ENCODE measurements around the gene NEURL1. TPM values are rescaled to one million over a fixed set of nuclear protein-coding genes. Genes with fewer than 3 reads are reported as not detected.

Gene NEURL1
- total RNA-seq, 1 donor: 6.7 TPM

DNA sequence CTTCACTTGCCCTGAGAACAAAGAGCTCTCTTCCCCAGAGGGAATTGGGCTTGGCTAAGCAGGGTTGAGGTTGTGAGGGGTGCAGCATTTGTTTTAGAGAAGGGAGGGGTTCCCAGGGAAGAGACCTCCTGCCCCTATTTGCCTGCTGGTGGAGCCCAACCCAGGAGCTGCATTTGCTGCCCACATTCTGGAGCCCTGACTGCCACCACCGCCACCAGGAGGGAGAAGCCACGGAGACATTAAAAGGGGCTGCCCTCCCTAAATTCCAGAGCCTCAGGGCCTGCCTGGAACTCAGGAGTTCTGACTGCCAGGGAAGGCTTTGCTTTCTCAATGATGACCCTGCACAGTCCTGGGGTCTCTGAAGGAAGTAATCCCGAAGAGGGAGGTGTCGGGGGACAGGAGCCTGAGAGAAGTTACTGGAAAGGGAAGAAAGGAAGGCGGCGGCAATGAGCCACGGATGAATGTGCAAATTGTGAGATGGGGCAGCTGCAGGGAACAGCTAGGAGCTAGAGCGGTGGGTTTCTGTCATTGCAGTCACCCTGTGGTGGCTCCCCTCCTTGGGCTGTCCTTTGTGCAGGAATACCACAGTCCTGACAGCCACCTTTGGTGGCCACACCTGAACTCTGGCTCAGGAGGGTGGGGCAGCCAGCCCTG, 51.3 kb downstream of the NEURL1 start:
- no peak for DNase-seq (ENCODE audit: low read depth in 2 of 3, low spot score in 2 of 3)

DNA sequence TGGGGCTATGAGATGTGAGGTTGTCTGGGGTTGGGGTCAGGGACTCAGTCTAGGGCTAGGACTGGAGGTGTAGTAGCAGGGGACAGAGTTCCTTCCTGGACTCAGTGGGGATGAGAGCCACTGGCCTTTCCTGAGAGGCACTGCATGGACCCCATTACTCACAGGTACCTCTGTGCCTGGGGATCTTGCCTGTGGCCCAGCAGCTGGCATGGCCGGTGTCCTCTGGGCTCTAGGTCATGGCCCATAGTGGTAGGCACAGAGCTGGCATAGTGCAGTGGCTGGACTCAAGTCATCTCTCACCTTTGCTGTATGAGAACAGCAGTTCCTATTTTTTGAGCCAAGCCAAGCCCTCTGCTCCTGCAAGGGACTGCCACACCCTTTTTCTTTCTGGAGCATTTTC, 51.9 kb downstream of the NEURL1 start:
- DNase-seq (ENCODE audit: low read depth in 2 of 3, low spot score in 2 of 3): no peak

DNA sequence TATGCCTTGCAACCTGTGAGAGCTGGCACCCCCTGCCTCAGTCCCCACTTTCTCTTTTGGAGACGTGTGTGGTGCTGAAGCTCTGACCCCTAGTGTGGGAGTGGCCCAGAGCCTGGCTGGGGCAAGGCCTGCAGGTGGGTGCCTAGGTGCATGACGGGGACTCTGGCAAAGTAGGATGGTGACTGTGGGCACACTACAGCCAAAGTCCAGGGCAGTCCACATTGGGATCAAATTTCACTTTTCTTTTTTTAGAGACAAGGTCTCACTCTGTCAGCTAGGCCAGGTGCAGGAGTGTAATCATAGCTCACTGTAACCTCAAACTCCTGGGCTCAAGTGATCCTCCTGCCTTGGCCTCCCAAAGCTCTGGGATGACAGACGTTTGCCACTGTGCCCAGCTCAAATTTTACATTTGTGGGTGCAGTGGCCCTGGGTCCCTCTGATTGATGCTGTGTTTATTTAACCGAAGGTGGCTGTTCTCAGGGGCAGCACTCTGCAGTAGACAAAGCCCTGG, 52.3 kb downstream of the NEURL1 start:
- no peak for DNase-seq (ENCODE audit: low read depth in 2 of 3, low spot score in 2 of 3)

DNA sequence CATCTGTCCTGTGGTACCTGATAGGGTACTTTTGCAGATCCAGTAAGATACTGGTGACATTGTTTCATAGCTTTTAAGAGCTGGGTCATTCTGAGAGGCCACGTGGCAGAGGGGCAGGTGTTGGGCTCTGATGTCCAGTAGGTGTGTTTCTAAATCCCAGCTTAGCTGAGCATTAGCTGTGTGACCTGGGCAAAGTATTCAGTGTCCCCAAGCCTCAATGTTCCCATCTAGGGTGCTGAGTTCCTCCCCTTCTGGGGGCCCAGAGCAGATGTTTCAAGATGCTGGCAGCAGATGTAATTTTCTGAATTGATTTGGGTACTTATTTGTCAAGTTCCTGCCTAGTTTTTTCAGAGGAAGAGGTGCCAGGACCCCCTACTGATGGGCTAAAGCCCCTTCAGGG, 52.9 kb downstream of the NEURL1 start:
- no peak for DNase-seq (ENCODE audit: low read depth in 2 of 3, low spot score in 2 of 3)

DNA sequence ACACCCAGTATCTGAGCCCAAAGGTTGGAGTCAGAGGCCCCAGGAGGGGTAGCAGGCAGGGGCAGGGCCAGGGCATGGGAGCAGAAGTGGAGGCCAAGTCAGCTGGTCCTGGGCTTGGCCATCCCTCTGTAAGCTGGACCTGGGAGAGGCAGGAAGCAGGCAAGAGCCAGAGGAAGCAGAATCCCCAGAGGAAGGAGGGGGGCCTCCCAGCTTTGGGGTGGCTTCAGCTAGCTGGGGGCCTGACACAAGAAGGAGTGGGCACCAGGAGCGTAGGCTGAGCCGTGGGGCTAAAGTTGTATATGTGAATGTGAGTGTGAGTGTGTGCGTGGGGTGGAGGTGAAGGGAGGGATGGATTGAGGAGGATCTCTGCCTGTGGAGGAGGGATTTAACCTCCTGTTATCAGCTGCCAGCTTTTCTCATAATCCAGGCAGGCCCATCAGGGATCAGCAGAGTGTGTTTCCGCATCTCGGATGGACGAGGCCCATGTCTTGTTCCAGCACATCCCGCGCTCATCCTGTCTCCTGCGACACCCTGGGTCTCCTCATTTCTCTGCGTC, 54.0 kb downstream of the NEURL1 start:
- DNase-seq (ENCODE audit: low read depth in 2 of 3, low spot score in 2 of 3): no peak

DNA sequence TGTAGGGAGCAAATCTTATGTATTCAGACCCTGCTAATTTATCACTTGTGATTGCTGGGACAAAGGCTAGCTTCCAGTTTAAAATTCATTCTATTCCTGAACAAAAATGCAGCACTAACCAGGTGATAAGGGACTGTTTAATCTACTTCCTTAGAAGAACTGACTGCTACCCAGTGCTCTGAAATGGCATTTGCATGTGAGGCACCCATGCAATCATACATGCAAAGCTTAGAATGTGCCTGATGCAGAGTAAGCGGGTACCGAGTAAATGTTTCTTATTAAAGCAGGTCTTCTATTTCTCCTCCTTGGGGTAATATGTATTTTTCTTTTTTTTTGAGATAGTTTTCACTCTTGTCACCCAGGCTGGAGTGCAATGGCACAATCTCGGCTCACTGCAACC, 54.5 kb downstream of the NEURL1 start:
- no peak for DNase-seq (ENCODE audit: low read depth in 2 of 3, low spot score in 2 of 3)

DNA sequence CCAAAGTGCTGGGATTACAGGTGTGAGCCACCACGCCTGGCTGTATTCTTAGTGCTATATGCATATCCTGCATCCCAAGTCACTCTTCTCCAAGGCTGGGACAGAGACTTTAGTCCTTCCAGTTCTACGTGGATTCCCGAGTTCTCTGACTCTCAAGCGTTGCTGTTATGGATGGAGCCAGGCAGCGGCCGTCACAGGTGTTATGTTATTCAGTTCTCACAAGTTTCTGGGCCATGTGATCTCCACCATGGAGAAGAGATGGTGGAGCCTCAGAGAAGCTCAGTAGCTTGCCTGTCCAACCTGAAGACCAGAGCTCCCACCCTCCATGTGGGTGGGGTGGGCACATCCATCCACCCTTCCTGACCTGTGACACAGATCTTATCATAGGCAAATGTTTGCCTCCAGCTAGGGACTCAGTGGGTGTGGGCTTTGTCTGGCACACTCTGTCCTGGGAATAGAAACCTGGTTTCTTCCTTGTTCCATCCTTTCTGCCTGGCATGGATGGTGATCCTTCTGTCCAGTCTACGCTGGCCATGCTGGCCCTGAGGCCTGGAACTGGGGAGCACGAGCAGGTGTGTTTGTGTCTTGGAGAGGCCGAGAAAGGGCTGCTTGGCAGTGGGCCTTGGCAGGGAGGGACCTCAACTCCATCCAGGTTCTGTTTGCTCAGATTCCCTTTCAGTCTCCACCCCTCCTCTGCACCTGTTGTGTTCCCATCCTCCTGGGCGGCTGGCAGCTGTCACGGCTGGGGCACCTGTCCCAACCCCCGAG, 55.3 kb downstream of the NEURL1 start:
- DNase-seq (ENCODE audit: low read depth in 2 of 3, low spot score in 2 of 3): no peak

DNA sequence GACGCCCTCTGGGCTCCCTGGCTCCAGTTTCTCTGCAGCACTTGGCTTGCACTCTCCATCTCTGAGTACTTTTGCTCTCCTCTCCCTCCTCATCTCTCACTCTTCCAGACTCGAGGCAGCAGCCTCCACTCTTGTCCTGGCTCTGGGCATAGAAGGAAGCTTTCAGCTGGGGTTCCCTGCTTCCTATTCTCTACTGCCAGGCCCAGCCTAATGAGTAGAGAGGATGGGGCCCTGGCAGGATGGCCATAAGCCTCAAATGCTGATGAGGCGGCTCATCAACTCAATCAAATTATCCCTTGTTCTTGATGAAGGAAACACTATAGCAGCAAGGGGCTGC, 55.8 kb downstream of the NEURL1 start:
- DNase-seq (ENCODE audit: low read depth in 2 of 3, low spot score in 2 of 3): no peak

DNA sequence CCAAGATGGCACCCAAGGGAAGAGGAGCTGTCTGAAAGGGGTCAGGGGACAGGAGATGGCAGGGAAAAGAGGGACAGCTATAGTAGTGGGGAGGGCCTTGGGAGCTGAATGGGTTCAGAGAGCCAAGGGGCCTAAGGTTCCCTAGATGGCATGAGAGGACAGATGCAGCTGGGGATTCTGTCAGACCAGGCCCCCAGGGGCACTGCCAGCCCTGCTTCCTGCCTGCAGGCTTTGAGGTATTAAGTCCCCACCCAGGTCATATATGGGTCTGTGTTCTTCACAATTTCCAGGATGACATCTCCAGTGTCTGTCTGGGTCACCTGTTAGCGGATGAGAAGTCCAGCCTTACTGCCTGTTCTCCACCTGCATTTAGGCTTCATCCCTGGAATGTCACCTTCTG, 56.7 kb downstream of the NEURL1 start:
- no peak for DNase-seq (ENCODE audit: low read depth in 2 of 3, low spot score in 2 of 3)

DNA sequence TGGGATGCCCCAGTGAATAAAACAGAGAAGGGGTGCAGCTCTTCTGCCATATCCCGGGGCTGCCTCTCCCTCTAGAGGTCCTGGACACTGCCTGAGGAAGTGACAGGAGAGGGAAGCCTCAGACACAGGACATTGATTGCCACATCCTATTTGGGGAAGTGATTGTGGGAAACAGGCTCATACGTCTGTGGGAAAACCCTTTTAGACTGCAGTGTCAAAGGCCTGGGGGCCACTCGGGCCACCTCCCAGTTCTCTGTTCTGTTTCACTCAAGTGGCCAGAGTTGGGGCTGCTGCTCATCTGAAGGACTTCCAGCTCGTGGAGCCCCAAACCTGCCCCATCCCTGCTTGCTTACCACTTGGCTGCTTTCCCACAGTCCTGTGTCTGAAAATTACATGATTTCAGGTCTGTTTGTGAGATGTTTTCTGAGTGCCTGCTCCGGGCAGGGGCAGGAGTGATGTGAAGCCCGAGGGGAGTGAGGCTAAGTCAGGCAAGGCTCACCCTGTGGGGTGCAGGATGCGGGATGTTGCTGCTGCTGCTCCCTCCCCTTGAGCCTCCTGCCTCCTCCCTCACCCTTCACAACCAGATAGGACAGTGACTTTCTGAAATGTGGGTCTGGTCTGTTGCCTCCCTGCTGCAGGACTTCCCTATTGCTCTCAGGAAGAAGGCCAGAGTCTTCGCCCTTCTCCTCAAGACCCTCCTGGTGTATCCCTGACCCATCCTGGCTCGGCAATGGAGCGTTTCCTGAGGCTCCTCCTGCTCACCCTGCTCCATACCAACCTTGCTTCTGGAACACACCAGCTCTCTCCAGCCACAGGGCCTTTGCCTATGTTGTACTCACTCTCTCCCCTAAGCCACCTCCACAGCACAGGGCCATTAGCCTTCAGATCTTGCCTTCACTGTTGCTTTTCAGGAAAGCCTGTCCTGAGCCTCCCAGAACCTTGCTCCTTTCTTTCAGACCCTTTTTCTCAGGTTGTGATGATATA, 58.4 kb downstream of the NEURL1 start:
- DNase-seq (ENCODE audit: low read depth in 2 of 3, low spot score in 2 of 3): no peak

DNA sequence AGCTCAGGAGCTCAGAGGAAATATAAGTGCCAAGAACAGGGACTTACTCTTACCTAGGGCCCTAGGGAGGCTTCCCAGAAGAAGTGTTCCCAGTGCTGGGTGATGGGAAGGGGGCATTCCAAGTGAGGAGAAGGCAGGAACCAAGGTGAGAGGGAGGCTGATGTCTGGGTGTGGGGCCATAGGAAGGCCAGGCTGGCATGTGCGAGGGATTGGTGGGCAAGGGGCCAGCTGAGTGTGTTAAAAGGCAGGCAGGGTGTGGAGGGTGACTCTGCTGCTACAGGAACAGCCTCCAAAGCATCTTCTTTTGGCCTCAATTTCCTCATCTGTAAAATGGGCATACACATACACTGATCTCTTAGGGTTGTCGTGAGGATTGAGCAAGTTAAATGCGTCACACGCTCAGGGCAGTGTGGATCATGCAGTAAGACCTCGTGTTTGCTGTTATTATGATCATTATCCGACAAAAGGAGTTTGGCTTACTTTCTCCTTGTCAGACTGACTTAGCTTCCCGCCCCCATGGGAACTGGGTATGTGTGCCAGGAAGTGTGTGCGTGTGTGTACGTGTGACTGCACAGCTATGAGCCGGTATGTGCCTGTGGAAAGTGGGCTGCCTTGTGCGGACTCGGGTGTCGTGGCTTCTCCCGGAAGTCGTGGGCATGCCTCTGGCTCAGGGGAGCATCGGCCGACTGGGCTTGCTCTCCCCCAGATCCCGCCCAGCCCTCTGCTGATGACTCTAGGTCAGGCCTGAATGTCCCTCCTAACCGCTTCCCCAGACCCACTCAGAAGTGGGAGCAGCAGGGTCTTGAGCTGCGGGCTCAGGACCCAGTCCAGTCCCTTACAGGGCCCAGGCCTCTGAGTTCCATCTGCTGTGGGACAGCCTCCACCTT, 59.6 kb downstream of the NEURL1 start:
- no peak for DNase-seq (ENCODE audit: low read depth in 2 of 3, low spot score in 2 of 3)

DNA sequence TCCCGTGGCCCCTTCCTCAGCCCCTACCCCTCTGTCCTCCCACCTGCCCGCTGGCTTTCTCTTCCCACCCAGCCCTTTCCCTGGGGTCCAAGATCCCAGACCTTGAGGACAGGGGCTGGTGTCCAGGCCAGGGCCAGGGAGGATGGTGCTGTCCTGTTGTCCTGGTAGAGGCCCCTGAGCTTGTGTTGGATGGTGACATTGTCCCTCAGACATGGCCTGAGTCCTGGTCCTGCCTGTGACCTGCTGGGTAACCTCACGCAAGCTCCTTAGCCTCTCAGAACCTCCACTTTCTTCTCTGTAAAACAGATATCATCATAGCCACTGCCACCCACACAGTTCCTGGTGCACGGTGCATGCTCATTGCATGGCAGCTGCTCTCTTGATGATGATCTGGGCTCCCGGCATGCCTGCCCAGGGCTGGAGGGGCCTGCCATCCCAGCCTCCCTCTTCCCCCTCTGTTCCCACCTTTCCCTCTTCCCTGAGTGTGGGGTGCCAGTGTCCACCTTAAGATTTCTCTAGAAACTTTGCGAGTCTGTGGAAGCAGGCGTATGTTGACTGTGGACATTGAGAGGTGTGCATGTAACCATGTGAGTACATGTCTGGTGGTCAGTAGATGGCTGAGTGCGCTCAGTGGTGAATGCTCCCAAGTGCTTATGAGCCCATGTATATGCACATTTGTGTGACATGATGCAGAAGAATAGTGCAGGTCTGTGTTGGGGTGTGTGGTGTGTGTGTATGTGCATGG, 60.4 kb downstream of the NEURL1 start:
- no peak for DNase-seq (ENCODE audit: low read depth in 2 of 3, low spot score in 2 of 3)

DNA sequence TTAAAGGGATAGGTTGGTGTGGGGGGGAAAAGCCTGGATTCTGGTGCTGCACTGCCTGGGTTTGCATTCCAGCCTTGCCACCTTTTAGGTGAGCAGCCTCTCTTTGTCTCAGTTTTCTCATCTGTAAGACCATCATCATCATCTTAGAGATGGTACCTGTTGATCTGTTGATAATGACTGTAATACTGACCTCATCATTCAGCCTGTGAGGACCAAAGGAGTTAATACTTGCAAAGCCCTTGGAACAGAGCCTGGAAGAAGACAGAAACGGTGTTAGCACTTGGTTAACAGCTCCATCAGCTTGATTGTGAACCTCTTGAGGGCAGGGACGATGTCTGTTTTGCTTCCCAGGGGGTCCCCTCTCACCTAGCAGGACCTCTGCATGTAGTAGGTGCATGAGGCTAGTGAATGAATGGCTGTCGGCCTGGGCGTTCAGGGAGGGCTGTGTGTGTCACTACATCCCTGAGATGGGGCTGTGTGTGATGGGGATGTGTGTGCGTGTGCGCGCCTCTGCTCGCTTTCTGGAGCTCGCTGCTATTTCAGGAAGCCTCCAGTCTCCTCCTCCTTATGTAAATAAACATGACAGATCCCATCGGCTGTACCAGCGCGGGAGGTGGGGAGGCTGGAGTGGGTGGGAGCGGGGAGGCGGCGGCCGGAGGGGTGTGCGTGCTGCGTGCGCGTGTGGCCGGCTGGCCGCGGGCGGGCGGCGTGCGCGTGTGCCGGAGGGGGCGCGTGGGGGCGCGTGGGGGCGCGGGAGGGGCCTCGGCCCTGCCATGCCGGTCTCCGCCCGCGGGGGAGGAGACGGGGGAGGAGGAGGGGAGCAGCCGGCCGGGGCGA, 61.2 kb downstream of the NEURL1 start:
- DNase-seq (ENCODE audit: low read depth in 2 of 3, low spot score in 2 of 3): peak in 2 of 3 donors; percentile 52 to 64

DNA sequence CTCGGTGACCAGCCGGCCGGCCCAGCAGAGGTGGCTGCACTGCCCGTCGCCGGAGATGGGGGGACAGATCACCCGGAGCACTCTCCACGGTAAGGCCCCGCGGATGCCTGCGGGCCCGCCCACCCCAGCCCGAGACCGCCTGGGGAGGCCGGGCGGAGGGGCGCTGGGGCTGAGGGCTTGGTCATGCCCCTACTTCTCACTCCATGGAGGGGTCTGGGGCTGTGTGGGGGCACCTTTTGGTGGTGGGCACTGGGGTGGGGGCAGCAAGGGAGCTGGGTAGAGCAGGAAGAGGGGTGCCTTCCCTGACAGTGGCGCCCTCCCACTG, 61.8 kb downstream of the NEURL1 start:
- no peak for DNase-seq (ENCODE audit: low read depth in 2 of 3, low spot score in 2 of 3)

DNA sequence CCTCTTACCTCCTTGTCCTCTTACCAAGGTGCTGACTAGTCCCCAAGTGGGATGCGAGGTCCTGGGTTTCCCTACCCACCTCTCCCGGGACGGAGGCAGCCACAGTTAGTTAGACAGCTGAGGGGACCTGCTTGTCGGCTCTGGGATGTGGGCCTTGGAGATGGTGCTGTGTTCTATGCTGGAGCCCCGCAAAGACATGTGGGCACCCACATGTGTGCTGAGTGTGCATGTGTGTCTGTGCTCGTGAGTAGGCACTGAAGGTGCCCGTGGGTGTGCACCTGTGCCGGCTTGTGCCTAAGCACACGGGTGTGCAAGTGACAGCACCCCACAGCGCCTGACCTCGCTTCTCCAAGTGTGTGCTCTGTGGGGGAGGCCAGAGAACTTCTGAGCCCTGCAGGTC, 62.2 kb downstream of the NEURL1 start:
- no peak for DNase-seq (ENCODE audit: low read depth in 2 of 3, low spot score in 2 of 3)

DNA sequence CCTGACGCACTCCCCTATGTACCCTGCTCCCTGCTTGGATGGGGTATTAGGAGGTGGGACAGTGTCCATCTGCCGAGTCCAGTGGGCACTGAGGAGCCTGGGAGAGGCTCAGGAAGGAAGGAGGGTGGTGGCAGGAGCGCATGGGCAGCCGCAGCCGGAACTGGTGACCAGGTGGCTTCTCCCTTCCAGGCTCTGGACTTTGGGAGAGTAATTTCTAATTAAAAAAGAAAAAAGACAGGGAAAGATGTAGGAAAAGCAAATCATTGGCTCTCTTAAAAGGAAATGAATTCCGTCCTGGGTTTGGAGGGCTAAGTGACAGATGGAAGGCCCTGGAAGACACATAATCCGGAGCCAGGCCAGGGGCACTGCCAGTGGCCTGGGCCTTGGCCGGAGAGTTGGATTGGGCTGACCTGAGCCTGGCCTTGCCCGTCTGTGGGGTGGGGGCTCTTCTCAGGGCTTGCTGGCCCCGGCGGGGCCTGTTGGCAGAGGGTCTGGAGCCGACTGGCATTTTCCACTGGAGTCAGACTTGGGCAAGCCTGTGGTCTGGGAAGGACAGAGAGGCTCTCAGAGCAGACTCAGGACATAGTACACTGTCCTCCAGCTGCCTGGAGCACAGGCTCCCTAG, 63.0 kb downstream of the NEURL1 start:
- no peak for DNase-seq (ENCODE audit: low read depth in 2 of 3, low spot score in 2 of 3)

DNA sequence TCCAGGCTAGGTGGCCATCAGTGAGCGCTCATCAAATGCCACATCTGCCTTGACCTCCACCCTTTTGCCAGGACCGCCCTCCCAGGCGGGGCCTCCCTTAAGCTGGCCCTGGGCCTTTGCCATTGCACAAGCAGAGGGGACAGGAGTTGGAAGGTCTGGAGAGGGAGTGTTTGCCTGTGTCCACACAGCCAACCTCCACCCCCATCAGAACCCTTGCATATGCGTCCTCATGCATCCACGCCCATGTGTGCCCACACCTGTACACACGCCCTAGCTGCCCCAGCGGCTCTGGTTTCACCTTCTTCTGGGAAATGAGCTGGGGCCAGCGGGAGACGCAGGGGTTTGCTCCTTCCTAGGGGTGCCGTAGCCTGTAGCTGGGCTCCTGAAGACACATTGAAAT, 64.0 kb downstream of the NEURL1 start:
- no peak for DNase-seq (ENCODE audit: low read depth in 2 of 3, low spot score in 2 of 3)

DNA sequence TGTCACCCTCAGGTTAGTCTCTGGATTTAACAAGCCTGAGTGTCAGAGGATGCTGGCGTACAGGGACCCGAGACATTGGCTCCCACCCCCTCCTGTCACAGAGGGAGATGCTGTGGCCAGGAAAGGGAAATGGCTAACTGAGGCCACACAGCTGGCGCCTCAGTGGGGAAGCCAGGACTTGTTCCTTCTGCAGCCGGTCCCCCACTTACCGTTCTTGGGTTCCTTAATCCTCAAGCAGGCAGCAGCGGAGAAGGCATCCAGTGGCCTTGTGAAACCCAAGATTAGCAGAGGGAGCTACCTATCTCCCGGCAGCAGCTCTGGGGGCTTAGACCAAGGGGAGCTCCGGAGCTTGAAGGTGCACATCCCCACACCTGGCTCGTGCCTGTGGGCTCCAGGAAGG, 65.4 kb downstream of the NEURL1 start:
- peak in 1 of 3 donors; percentile 54 for DNase-seq (ENCODE audit: low read depth in 2 of 3, low spot score in 2 of 3)

Measured in hematopoietic multipotent progenitor cell (in vitro differentiated cells).